BLaER1 treated with 17β-estradiol and CSF1 and Interleukin-3, amounts not matched to agents 10 nM and 100 nM (cell line): ENCODE results near the gene RGPD4.
"Not testable (repeated sequence)": the region's sequence is repeated elsewhere in the genome, so short reads cannot be mapped to it uniquely, and the experiment has no call there.

Experiments
- H3K27ac ChIP-seq, 11 experiments: shearing (Covaris generic); formaldehyde crosslinking; 2 replicates each; pipeline ENCODE4 v1.8.1; 2022
- H3K27me3 ChIP-seq, 11 experiments: shearing (Covaris generic); formaldehyde crosslinking; 2 replicates each; pipeline ENCODE4 v1.8.1; 2022
- H3K36me3 ChIP-seq, 11 experiments: shearing (Covaris generic); formaldehyde crosslinking; 2 replicates each; pipeline ENCODE4 v1.8.1; 2022
- H3K4me1 ChIP-seq, 10 experiments: shearing (Covaris generic); formaldehyde crosslinking; 2 replicates each; pipeline ENCODE4 v1.8.1; 2022
- H3K4me2 ChIP-seq, 11 experiments: shearing (Covaris generic); formaldehyde crosslinking; 2 replicates each; pipeline ENCODE4 v1.8.1; 2022
- H3K4me3 ChIP-seq, 10 experiments: shearing (Covaris generic); formaldehyde crosslinking; 2 replicates each; pipeline ENCODE4 v1.8.1; 2022
- H3K9ac ChIP-seq, 11 experiments: shearing (Covaris generic); formaldehyde crosslinking; 2 replicates each; pipeline ENCODE4 v1.8.1; 2022
- H3K9me3 ChIP-seq, 11 experiments: shearing (Covaris generic); formaldehyde crosslinking; replicated peaks in 1 of 11; 2 replicates each; pipeline ENCODE4 v1.8.1; 2022
- H4K20me1 ChIP-seq, 11 experiments: shearing (Covaris generic); formaldehyde crosslinking; 2 replicates each; pipeline ENCODE4 v1.8.1; 2022
- Cebpa-rat ChIP-seq, 11 experiments: shearing (Covaris generic); IDR thresholded peaks; 2 replicates each; pipeline ENCODE4 v1.8.1; 2022

Gene RGPD4

GRCh38 chr2:107809835-107810234 is 16.9 kb upstream of the RGPD4 start:
- no peaks in the 10 kb centered on the region for H3K27me3 ChIP-seq
- H3K4me2 ChIP-seq: no peak overlapping the region
- H4K20me1 ChIP-seq: no peaks in the 10 kb centered on the region
- H3K36me3 ChIP-seq: no peaks in the 10 kb centered on the region
- no peak for TF ChIP-seq Cebpa-rat (IDR thresholded peaks at IDR 0.05)
- H3K27ac ChIP-seq: no peak overlapping the region
- H3K4me1 ChIP-seq: peaks cover 0 to 9% (median 4%) of the 10 kb centered on the region in 10 experiments; a peak in 8 of 20 replicates
- H3K4me3 ChIP-seq: no peak overlapping the region
- no peaks in the 10 kb centered on the region for H3K9me3 ChIP-seq
- no peak overlapping the region for H3K9ac ChIP-seq

- Histone ChIP-seq H3K27me3 (no peaks in the 10 kb centered on the region), H3K27ac (no peak overlapping the region), H3K9me3 (no peaks in the 10 kb centered on the region), H3K4me3 (no peak overlapping the region), H3K9ac (no peak overlapping the region), H4K20me1 (no peaks in the 10 kb centered on the region), H3K4me1 (peaks cover 0 to 9% (median 4%) of the 10 kb centered on the region in 10 experiments; a peak in 8 of 20 replicates), H3K36me3 (no peaks in the 10 kb centered on the region), H3K4me2 (peak overlapping the region in 7 of 11 experiments; percentile 14 to 56 (median 20); a peak in 10 of 22 replicates)
- peak in 4 of 11 experiments; percentile 16 to 61 (median 25); a peak in 3 of 22 replicates for TF ChIP-seq Cebpa-rat (IDR thresholded peaks at IDR 0.05)
These were observed 16.0 kb upstream of the RGPD4 start for GRCh38 chr2:107810734-107811133.

- peaks cover 0 to 9% (median 4%) of the 10 kb centered on the region in 10 experiments; a peak in 8 of 20 replicates for H3K4me1 ChIP-seq
- no peak overlapping the region for H3K4me3 ChIP-seq
- no peaks in the 10 kb centered on the region for H3K9me3 ChIP-seq
- TF ChIP-seq Cebpa-rat (IDR thresholded peaks at IDR 0.05): no peak
- no peak overlapping the region for H3K27ac ChIP-seq
- no peaks in the 10 kb centered on the region for H4K20me1 ChIP-seq
- peak overlapping the region in 6 of 11 experiments; percentile 14 to 56 (median 24); a peak in 8 of 22 replicates for H3K4me2 ChIP-seq
- no peaks in the 10 kb centered on the region for H3K27me3 ChIP-seq
- no peaks in the 10 kb centered on the region for H3K36me3 ChIP-seq
- no peak overlapping the region for H3K9ac ChIP-seq
These were observed 15.3 kb upstream of the RGPD4 start for GRCh38 chr2:107811411-107811810.

GRCh38 chr2:107812006-107812405 is 14.7 kb upstream of the RGPD4 start:
- H3K27ac ChIP-seq: no peak overlapping the region
- H3K36me3 ChIP-seq: no peaks in the 10 kb centered on the region
- no peak overlapping the region for H3K4me2 ChIP-seq
- peaks cover 0 to 9% (median 4%) of the 10 kb centered on the region in 10 experiments; a peak in 8 of 20 replicates for H3K4me1 ChIP-seq
- H3K9ac ChIP-seq: no peak overlapping the region
- H3K9me3 ChIP-seq: no peaks in the 10 kb centered on the region
- H3K4me3 ChIP-seq: no peak overlapping the region
- H4K20me1 ChIP-seq: no peaks in the 10 kb centered on the region
- H3K27me3 ChIP-seq: no peaks in the 10 kb centered on the region
- TF ChIP-seq Cebpa-rat (IDR thresholded peaks at IDR 0.05): no peak

- Histone ChIP-seq H3K4me1 (no peaks in the 10 kb centered on the region), H3K9ac (no peak overlapping the region), H3K36me3 (no peaks in the 10 kb centered on the region), H3K4me2 (no peak overlapping the region), H3K27ac (no peak overlapping the region), H4K20me1 (no peaks in the 10 kb centered on the region), H3K27me3 (no peaks in the 10 kb centered on the region), H3K4me3 (no peak overlapping the region), H3K9me3 (no peaks in the 10 kb centered on the region)
- no peak for TF ChIP-seq Cebpa-rat (IDR thresholded peaks at IDR 0.05)
These were observed 9.3 kb upstream of the RGPD4 start for GRCh38 chr2:107817378-107817777.

DNA sequence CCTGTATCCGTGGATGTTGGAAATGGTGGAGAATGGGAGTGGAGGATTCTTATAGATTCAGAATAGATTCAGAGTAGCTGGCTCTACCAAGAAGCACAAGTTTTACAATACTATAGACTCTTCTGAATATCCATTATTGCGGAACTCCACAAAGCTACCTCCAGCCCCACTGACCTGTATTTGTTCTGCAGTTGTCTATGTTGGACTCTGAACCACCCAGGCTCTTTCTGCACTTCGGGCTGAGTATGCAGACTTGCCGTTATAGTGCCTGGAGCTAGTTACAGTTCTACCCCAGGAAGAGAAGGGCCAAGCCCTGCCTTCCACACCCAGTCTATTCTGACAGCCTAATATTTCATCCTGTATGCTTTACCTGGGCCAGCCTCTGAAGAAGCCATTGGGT is 4.4 kb upstream of the RGPD4 start:
- Histone ChIP-seq H3K4me3 (no peak overlapping the region), H4K20me1 (no peaks in the 10 kb centered on the region), H3K9ac (no peak overlapping the region), H3K4me2 (no peak overlapping the region), H3K27ac (no peak overlapping the region), H3K27me3 (no peaks in the 10 kb centered on the region), H3K9me3 (peaks cover 0 to 5% (median 0%) of the 10 kb centered on the region in 11 experiments; a peak in 2 of 22 replicates), H3K4me1 (peaks cover 0 to 13% (median 0%) of the 10 kb centered on the region in 10 experiments; a peak in 6 of 20 replicates), H3K36me3 (no peaks in the 10 kb centered on the region)
- TF ChIP-seq Cebpa-rat (IDR thresholded peaks at IDR 0.05): no peak

DNA sequence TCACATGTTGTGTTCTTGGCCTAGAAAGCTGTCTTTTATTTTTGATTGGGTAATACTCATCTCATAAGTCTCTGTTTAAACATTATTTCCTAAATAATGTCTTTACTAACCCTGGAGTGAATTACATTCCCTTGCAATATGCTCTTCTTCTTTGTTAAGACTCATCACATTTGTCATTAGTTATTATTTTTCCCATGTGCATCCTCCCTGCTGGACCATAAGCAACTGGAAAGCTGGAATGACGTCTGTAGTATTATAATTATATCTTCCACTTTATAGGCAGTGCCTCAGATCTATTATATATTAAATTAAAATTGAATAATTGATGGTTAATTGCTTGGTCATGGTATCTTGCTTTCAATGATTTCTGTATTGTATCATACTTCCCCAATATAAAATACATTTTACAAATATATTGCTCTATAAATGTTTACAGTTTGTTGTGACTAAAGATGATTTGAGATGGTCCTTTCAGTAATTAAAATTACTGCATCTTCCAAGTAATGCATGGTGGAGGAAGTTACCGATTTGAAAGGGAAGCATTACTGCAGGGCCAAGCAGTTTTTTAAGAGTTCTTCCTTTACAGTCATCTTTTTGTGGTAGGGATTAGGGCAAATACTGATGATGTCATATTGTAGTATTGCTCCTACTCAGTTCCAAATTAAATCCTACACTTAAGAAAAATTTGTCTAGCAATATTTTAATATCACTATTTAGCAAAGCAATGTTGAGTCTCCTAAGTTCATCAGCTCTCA is 2.1 kb upstream of the RGPD4 start:
- Histone ChIP-seq H3K9me3 (peaks cover 4 to 12% (median 7%) of the 10 kb centered on the region in 11 experiments; a peak in 16 of 22 replicates), H3K4me2 (peak overlapping the region in 3 of 11 experiments; percentile 1 to 26 (median 10); a peak in 3 of 22 replicates), H3K4me1 (peaks cover 0 to 13% (median 0%) of the 10 kb centered on the region in 10 experiments; a peak in 6 of 20 replicates), H4K20me1 (no peaks in the 10 kb centered on the region), H3K27me3 (no peaks in the 10 kb centered on the region), H3K36me3 (no peaks in the 10 kb centered on the region), H3K4me3 (no peak overlapping the region), H3K27ac (no peak overlapping the region), H3K9ac (no peak overlapping the region)
- no peak for TF ChIP-seq Cebpa-rat (IDR thresholded peaks at IDR 0.05)

DNA sequence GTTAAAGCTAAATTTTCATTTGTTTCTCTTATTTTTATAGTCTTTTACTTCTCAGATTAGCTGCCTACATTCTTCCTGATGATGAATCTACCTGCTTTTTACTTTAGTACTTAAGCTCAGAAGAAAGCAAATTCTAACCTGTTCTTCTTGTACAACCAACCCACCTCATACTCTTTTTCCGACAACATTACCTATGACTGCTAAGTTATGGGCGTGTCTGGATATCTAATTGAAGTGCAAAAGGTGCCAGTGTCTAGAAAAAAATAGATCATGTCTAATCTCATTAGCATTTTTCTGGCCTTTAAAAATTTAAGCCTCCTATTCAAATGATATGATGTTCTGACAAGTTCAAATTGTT is 1.5 kb upstream of the RGPD4 start:
- Histone ChIP-seq H3K9me3 (peaks cover 4 to 15% (median 9%) of the 10 kb centered on the region in 11 experiments; a peak in 16 of 22 replicates), H3K9ac (no peak overlapping the region), H4K20me1 (no peaks in the 10 kb centered on the region), H3K27ac (no peak overlapping the region), H3K4me1 (peaks cover 0 to 13% (median 0%) of the 10 kb centered on the region in 10 experiments; a peak in 6 of 20 replicates), H3K36me3 (no peaks in the 10 kb centered on the region), H3K4me3 (no peak overlapping the region), H3K27me3 (no peaks in the 10 kb centered on the region), H3K4me2 (peak overlapping the region in 3 of 11 experiments; percentile 1 to 26 (median 10); a peak in 2 of 22 replicates)
- no peak for TF ChIP-seq Cebpa-rat (IDR thresholded peaks at IDR 0.05)

- H4K20me1 ChIP-seq, H3K36me3 ChIP-seq, H3K27ac ChIP-seq, H3K4me3 ChIP-seq, H3K9ac ChIP-seq, H3K27me3 ChIP-seq, H3K4me2 ChIP-seq, H3K4me1 ChIP-seq: not testable (repeated sequence)
- peaks cover 4 to 15% (median 9%) of the 10 kb centered on the region in 11 experiments; a peak in 16 of 22 replicates for H3K9me3 ChIP-seq
These were observed 2.8 kb downstream of the RGPD4 start for GRCh38 chr2:107829514-107829913.

- not testable (repeated sequence) for H3K9me3 ChIP-seq, H3K27me3 ChIP-seq, H3K4me2 ChIP-seq, H3K4me1 ChIP-seq, H3K27ac ChIP-seq, H3K9ac ChIP-seq, H3K4me3 ChIP-seq, H3K36me3 ChIP-seq, H4K20me1 ChIP-seq
These were observed 6.5 kb downstream of the RGPD4 start for GRCh38 chr2:107833152-107833551.

DNA sequence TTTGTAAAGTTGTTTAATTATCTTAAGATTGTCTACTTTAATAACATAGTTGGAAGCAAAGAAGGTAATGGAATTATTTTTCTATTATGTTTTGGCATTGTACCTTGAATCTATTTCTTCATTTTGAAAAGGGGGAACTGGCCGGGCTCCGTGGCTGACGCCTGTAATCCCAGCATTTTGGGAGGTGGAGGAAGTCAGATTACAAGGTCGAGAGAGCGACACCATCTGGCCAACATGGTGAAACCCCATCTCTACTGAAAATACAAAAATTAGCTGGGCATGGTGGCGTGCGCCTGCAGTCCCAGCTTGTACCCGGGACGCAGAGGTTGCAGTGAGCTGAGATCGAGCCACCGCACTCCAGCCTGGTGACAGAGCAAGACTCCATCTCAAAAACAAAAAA is 6.9 kb downstream of the RGPD4 start:
- not testable (repeated sequence) for H3K27ac ChIP-seq, H3K9ac ChIP-seq, H3K9me3 ChIP-seq, H3K4me1 ChIP-seq, H4K20me1 ChIP-seq, H3K4me2 ChIP-seq, H3K36me3 ChIP-seq, H3K4me3 ChIP-seq, H3K27me3 ChIP-seq

DNA sequence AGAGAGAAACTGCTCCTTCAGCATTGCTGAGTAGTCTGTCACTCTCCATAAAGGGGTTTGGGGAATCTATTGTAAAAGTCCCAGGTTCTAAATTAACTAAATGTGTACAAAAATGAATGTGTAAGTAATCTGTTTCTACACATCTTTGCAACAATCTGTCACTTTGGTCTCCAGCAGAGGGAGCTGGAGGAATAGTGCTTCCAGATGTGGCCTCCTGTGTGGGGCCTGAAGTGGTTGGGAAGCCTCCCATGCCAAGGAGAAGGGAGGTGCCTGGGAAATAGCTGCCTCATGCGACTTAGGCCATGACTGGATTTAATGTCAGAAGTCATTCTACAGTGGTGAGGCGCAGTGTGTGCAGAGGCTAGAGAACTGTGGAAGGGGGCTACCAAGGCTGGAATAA is 89.4 kb downstream of the RGPD4 start:
- not testable (repeated sequence) for H4K20me1 ChIP-seq, H3K4me3 ChIP-seq

GRCh38 chr2:107916696-107917370 is 90.1 kb downstream of the RGPD4 start:
- not testable (repeated sequence) for H3K4me1 ChIP-seq, H3K36me3 ChIP-seq, H3K4me3 ChIP-seq, H4K20me1 ChIP-seq, H3K27ac ChIP-seq, H3K27me3 ChIP-seq, H3K9me3 ChIP-seq, H3K4me2 ChIP-seq, H3K9ac ChIP-seq

More for the DNA sequence above, 89.4 kb downstream of the RGPD4 start:
- H3K4me1 ChIP-seq, H3K27me3 ChIP-seq, H3K36me3 ChIP-seq, H3K4me2 ChIP-seq, H3K9ac ChIP-seq, H3K9me3 ChIP-seq, H3K27ac ChIP-seq: not testable (repeated sequence)
